Neuronal stem cell (in vitro differentiated cells): ENCODE data around the gene TRIM75. TPM values are rescaled to one million over a fixed set of nuclear protein-coding genes. Genes with fewer than 3 reads are reported as not detected.

Source experiments
- DNase-seq: peaks from one replicate; pipeline ENCODE4 v3.0.0-alpha.2; 2013; ENCODE audit warnings: low spot score
- H2AFZ ChIP-seq: one replicate; pipeline ENCODE4 v1.6.1; 2013; ENCODE audit warnings: mild to moderate bottlenecking, low read length, inconsistent platforms
- H2AK5ac ChIP-seq: 2 replicates; pipeline ENCODE4 v1.6.1; 2013; ENCODE audit warnings: low read depth, mild to moderate bottlenecking, inconsistent platforms, low read length, moderate library complexity, mixed read lengths
- H2BK120ac ChIP-seq: 2 replicates; pipeline ENCODE4 v1.6.1; 2013; ENCODE audit warnings: low read depth, mild to moderate bottlenecking, inconsistent platforms, low read length, moderate library complexity, mixed read lengths
- H2BK12ac ChIP-seq: one replicate; pipeline ENCODE4 v1.6.1; 2013; ENCODE audit warnings: low read length, inconsistent platforms
- H2BK15ac ChIP-seq: 2 replicates; pipeline ENCODE4 v1.6.1; 2013; ENCODE audit warnings: mild to moderate bottlenecking, low read length, inconsistent platforms, mixed read lengths
- H2BK5ac ChIP-seq: one replicate; pipeline ENCODE4 v1.6.1; 2013; ENCODE audit warnings: inconsistent platforms, mild to moderate bottlenecking, low read length, moderate library complexity
- H3K14ac ChIP-seq: one replicate; pipeline ENCODE4 v1.6.1; 2013; ENCODE audit warnings: low read length, inconsistent platforms
- H3K18ac ChIP-seq: 2 replicates; pipeline ENCODE4 v1.6.1; 2013; ENCODE audit warnings: low read length, inconsistent platforms
- H3K23ac ChIP-seq: 2 replicates; pipeline ENCODE4 v1.6.1; 2013; ENCODE audit warnings: low read depth, mild to moderate bottlenecking, mixed read lengths, low read length, inconsistent platforms; ENCODE audit not compliant: poor library complexity
- H3K27ac ChIP-seq: replicated peaks from 3 replicates; pipeline ENCODE4 v1.5.1; 2013; ENCODE audit warnings: low read length, inconsistent platforms
- H3K27me3 ChIP-seq, 3 experiments: 2 replicates each; pipeline ENCODE4 v1.6.1; 2013; ENCODE audit warnings: low read length in 3 of 3, mild to moderate bottlenecking in 2 of 3, inconsistent platforms in 1 of 3, low read depth in 1 of 3, mixed read lengths in 1 of 3, moderate library complexity in 1 of 3; ENCODE audit not compliant: control insufficient read depth in 3 of 3, insufficient read depth in 3 of 3
- H3K36me3 ChIP-seq, 2 donors: replicated peaks in 1 of 2; 2 replicates each; pipeline ENCODE4 v1.6.1; 2013; ENCODE audit warnings: low read length in 2 of 2; ENCODE audit not compliant: control insufficient read depth in 2 of 2, insufficient read depth in 2 of 2
- H3K4ac ChIP-seq: 2 replicates; pipeline ENCODE4 v1.6.1; 2013; ENCODE audit warnings: inconsistent platforms, mild to moderate bottlenecking, low read length, moderate library complexity
- H3K4me1 ChIP-seq, 2 donors: 1 replicate in 1 of 2; 2 replicates in 1 of 2; pipeline ENCODE4 v1.6.1; 2013; ENCODE audit warnings: low read length in 2 of 2, low read depth in 1 of 2; ENCODE audit not compliant: control insufficient read depth in 2 of 2, insufficient read depth in 1 of 2
- H3K4me2 ChIP-seq: one replicate; pipeline ENCODE4 v1.6.1; 2013; ENCODE audit warnings: mild to moderate bottlenecking, low read length, inconsistent platforms; ENCODE audit not compliant: insufficient read depth, poor library complexity, severe bottlenecking
- H3K4me3 ChIP-seq, 2 donors: 2 replicates each; pipeline ENCODE4 v1.5.1; 2013; ENCODE audit warnings: low read length in 2 of 2, mild to moderate bottlenecking in 2 of 2, inconsistent platforms in 1 of 2, moderate library complexity in 1 of 2
- H3K79me1 ChIP-seq: one replicate; pipeline ENCODE4 v1.6.1; 2013; ENCODE audit warnings: low read depth, mild to moderate bottlenecking, inconsistent platforms, low read length, moderate library complexity
- H3K9ac ChIP-seq: one replicate; pipeline ENCODE4 v1.6.1; 2013; ENCODE audit warnings: mild to moderate bottlenecking, low read depth, low read length, inconsistent platforms; ENCODE audit not compliant: poor library complexity
- H3K9me3 ChIP-seq, 2 donors: replicated peaks in 1 of 2; 2 replicates each; pipeline versions ENCODE3 to v1.6.1; 2013; ENCODE audit warnings: low read length in 2 of 2, mild to moderate bottlenecking in 2 of 2, inconsistent platforms in 1 of 2, low read depth in 1 of 2, mixed read lengths in 1 of 2, moderate library complexity in 1 of 2; ENCODE audit not compliant: control insufficient read depth in 2 of 2, insufficient read depth in 1 of 2
- H4K8ac ChIP-seq: one replicate; pipeline ENCODE4 v1.6.1; 2013; ENCODE audit warnings: low read depth, mild to moderate bottlenecking, inconsistent platforms, low read length, moderate library complexity
- H4K91ac ChIP-seq: one replicate; pipeline ENCODE4 v1.6.1; 2013; ENCODE audit warnings: low read length, low read depth, mild to moderate bottlenecking, inconsistent platforms; ENCODE audit not compliant: poor library complexity
- WGBS, 2 donors: extraction: QIAGEN DNeasy Blood & Tissue Kit; methylation state at CpG; one replicate each; pipeline ENCODE4 v1.1.7; 2013; ENCODE audit warnings: missing lambda C conversion rate in 2 of 2, mixed read lengths in 1 of 2; ENCODE audit not compliant: insufficient read length in 2 of 2, insufficient replicate concordance in 1 of 2; ENCODE audit errors: extremely low coverage in 2 of 2; 5-methylcytosine and 5-hydroxymethylcytosine counted together
- small RNA-seq: library from polyadenylated mRNA; stranded (forward); fragments of <200 nt; extraction: miRNeasy Mini kit (QIAGEN cat#:217004); gene quantifications from one replicate; pipeline ENCODE3, GENCODE V24; 2013; ENCODE audit not compliant: insufficient read depth

Gene TRIM75

GRCh38 chr4:165106518-165106917, 52.9 kb downstream of the TRIM75 start:
- no CpG with 5 or more reads among the region's 6 CpGs for WGBS, 2 donors
- Histone ChIP-seq H3K4me1 (no peaks in the 10 kb centered on the region), H3K9ac (no peak overlapping the region), H3K23ac (no peak overlapping the region), H4K8ac (no peak overlapping the region), H3K79me1 (no peaks in the 10 kb centered on the region), H2BK15ac (no peak overlapping the region), H2BK5ac (no peak overlapping the region), H3K18ac (no peak overlapping the region), H2BK12ac (no peak overlapping the region), H3K4me2 (no peak overlapping the region), H3K4me3 (no peak overlapping the region), H4K91ac (no peak overlapping the region), H2AK5ac (no peak overlapping the region), H3K14ac (no peak overlapping the region), H3K9me3 (no peaks in the 10 kb centered on the region), H3K27ac (no peak overlapping the region), H2AFZ (no peak overlapping the region), H3K4ac (no peak overlapping the region), H2BK120ac (no peak overlapping the region), H3K27me3 (no peaks in the 10 kb centered on the region), H3K36me3 (peaks cover 4 to 18% of the 10 kb centered on the region in 2 donors)
- no peak for DNase-seq

Small RNA genes within 50 kb of the gene (small RNA-seq; reads per million reads assigned to genes)
- gene AC106872.12, result not detected
